Fibroblast of mammary gland (primary cell): ENCODE results near the gene VIT.

ENCODE experiments used
- DNase-seq: peaks from one replicate; pipeline ENCODE4 v3.0.0-alpha.2; 2010; ENCODE audit warnings: low read depth
- H3K4me3 ChIP-seq: 2 replicates; pipeline ENCODE4 v1.5.1; 2011; ENCODE audit warnings: low read depth, mild to moderate bottlenecking, low read length, moderate library complexity; ENCODE audit not compliant: control insufficient read depth
- CTCF ChIP-seq: conservative IDR thresholded peaks from 2 replicates; pipeline ENCODE4 v1.5.1; 2011; ENCODE audit warnings: low read depth, low read length, inconsistent platforms; ENCODE audit not compliant: control insufficient read depth, insufficient read depth

VIT gene

DNA sequence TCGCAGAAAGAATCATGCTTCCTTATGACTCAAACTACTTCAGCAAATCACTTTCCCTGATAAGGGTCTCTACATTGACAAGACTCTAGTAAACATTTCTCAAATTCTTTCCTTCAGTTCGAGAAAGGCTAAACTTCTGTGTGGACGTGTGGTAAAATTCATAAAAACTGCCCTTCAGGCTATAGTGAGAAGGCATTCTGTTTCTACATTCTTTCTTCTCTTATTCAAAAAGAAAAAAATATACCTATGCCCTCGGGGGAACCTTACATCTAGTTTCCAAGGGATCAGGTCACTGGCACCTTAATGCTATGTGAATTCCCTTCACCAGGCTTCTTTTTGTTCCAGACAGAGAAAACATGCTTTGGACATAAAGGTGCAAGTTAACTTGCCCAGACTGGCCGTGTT, 4.9 kb downstream of the VIT start:
- H3K4me3 ChIP-seq: no peak overlapping the region
- no peak for TF ChIP-seq CTCF
- no peak for DNase-seq

GRCh38 chr2:36701918-36702317, 5.4 kb downstream of the VIT start:
- no peak overlapping the region for H3K4me3 ChIP-seq
- DNase-seq: no peak
- TF ChIP-seq CTCF: no peak

DNA sequence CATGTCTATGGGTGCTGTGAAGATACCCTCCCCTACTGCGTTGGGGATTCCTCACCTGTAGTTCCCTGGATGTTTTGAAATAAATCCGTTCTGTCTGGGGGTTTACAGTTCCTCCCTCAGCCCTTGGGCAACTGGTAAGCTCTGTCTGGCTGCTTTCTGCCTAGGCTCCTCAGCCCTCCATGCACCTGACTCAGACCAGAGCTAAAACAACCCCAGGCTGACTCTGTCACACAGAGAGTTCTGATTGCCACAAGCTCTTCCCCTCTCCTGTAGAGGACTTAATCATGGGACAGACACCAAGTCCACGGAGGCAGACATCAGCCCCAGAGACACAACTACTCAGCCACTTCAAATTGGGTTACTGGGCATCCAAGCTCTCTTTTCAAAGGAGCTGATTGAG, 6.3 kb downstream of the VIT start:
- TF ChIP-seq CTCF: no peak
- no peak for DNase-seq
- no peak overlapping the region for H3K4me3 ChIP-seq

GRCh38 chr2:36704475-36705150, 8.1 kb downstream of the VIT start:
- TF ChIP-seq CTCF: no peak
- H3K4me3 ChIP-seq: no peak overlapping the region

DNA sequence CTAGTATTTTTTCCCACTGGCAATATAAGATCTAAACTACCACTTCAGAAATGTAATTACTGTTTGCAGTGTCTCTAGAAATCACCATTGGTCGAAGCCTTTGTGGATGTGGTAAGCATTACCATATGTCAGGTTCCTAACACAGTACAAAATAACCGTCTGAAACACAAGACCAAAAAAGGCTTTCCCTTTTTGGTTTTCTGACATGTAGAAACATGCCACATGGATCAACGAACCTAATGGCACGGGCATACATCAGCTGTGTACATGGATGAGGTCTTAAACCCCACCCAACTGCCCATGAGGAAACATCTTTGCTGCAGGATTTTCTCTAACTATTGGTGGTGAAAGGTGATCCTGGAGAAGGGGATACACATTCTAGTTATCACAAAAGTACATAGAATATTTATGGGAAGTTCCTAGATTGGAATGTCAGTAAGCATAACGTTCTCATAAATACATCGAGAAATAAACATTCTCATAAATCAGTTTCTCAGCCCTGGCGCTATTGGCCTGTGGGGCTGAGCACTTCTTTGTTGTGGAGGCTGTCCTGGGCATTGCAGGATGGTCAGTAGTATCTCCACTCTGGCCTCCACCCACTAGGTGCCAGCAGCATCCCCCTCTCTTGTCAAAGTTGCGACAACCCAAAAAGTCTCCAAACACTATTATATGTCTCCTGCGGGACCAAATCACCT, 9.0 kb downstream of the VIT start:
- TF ChIP-seq CTCF: no peak
- no peak for DNase-seq
- H3K4me3 ChIP-seq: no peak overlapping the region

More at GRCh38 chr2:36704475-36705150, 8.1 kb downstream of the VIT start:
- peak; percentile 18 for DNase-seq

DNA sequence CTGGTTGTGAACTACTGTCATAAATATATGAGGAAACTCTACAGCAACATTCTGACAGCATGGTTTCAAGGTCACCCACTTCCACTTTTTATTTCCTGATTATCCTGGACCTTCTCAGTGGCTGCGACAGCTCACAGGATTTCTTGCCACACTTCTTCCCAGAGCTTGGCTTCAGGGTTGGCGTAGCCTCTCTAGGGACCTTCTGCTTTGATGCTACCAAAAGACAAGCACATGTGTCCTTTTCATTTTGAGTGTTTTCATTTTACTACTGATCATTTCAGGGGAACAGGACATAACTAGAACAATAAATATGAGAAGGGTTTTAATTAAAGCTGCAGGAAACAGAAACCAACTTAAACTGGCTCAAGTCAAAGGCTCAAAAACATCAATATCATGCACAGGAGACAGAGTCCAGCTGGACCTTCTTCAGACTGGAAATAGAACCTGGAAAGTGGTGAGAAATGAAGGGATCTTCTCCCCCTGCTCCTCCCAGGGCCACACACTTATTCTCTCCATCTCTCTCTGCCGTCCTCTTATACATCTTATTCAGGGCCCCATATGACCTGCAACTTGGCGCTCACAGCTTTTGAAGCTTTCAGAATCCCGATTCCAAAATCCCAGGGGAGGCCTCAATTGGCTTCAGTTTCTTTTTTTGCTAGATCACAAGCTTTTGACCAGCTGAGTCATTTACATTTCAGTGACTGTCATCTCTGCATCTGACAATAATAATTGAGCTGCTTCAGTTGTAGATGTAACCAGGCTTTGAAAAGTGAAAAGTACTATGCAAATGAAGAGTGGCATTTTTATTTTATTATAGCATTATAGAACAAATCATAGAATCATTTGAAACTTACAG, 9.7 kb downstream of the VIT start:
- DNase-seq: peak; percentile 65
- TF ChIP-seq CTCF: no peak
- H3K4me3 ChIP-seq: no peak overlapping the region
